A549 treated with CpdA at 1 μM for 4 hours (cell line): ENCODE data around the gene MARCHF10. TPM values are rescaled to one million over a fixed set of nuclear protein-coding genes. Genes with fewer than 3 reads are reported as not detected.

Experiments used
- total RNA-seq: library from RNA; stranded (reverse); fragments of 200-300 nt; extraction: Qiagen RNA extraction; gene quantifications from 5 replicates; pipeline ENCODE4 v1.2.3, GENCODE V29; 2022; ENCODE audit warnings: low read depth

The MARCHF10 gene
- total RNA-seq = 0.27 to 1.3 TPM (median 0.74 TPM) in 5 replicates

GRCh38 chr17:62807812-62808575 is at the start of gene MARCHF10:
MARCHF10 (minus strand) TSS chr17:62808314; CDS start chr17:62801735, 6,579 bp downstream.

Other genes starting within 250 kb of the MARCHF10 start
- gene MRC2, start 180.6 kb downstream of the MARCHF10 start, total RNA-seq = 35.5 to 62.7 TPM (median 51.9 TPM) in 5 replicates
- 11.3 to 22.8 TPM (median 19.6 TPM) in 5 replicates for gene TANC2, start 157.9 kb upstream of the MARCHF10 start, total RNA-seq